HepG2 (cell line): Measurements from ENCODE around the gene PLA1A. TPM values are rescaled to one million over a fixed set of nuclear protein-coding genes. Genes with fewer than 3 reads are reported as not detected.

ENCODE experiments used
- ATAC-seq: fragments of 200-7000 bp; cut with Tn5 transposase; 3 replicates; pipeline ENCODE4 v1.9.1; 2020; ENCODE audit warnings: mild to moderate bottlenecking, moderate library complexity
- BruUV-seq: library from RNA; stranded (reverse); fragments of 400-500 nt; replicated peaks from 2 replicates; lab custom pipeline; 2021; lab: Mats Ljungman, UMichigan
- CTCF ChIA-PET: fragments of 300-600 bp; formaldehyde crosslinking; extraction: SDS; loops from one replicate; lab custom pipeline; 2021; ENCODE audit warnings: low total read pairs, inconsistent platforms, low intra/inter-chr PET ratio; lab: Yijun Ruan, JAX
- POLR2A ChIA-PET: fragments of 350-600 bp; sonication (Branson Sonifier 250); formaldehyde crosslinking; loops from one replicate; lab custom pipeline; 2020; ENCODE audit warnings: antibody characterized with exemption, inconsistent platforms; lab: Yijun Ruan, JAX
- DNase-seq: peaks from one replicate; pipeline ENCODE4 v3.0.0-alpha.2; 2015; ENCODE audit warnings: low spot score
- FAIRE-seq: peaks from 3 replicates; lab custom pipeline; 2011; peaks lifted over from hg19 to GRCh38; lab: Jason Lieb, UNC
- H2AFZ ChIP-seq: one replicate; pipeline ENCODE4 v1.6.1; 2011; ENCODE audit warnings: low read length, inconsistent platforms
- H3K27ac ChIP-seq: fragments of 300-600 bp; 3 replicates; pipeline ENCODE4 v1.8.0; 2011; ENCODE audit warnings: mixed run types, mild to moderate bottlenecking, mixed read lengths, low read length, inconsistent platforms; ENCODE audit not compliant: insufficient read depth; ENCODE audit errors: extremely low read length
- H3K27me3 ChIP-seq, 2 experiments: fragments of 200-600 bp in 1 of 2; 2 replicates in 1 of 2; 3 replicates in 1 of 2; pipeline versions ENCODE4 v1.6.0 to v1.8.0; 2011; ENCODE audit warnings: low read length in 2 of 2, mild to moderate bottlenecking in 2 of 2, moderate library complexity in 2 of 2, inconsistent platforms in 1 of 2; ENCODE audit not compliant: insufficient read depth in 2 of 2, control insufficient read depth in 1 of 2
- H3K36me3 ChIP-seq, 2 experiments: fragments of 200-600 bp in 1 of 2; replicated peaks in 1 of 2; 2 replicates in 1 of 2; 3 replicates in 1 of 2; pipeline versions ENCODE4 v1.5.1 to v1.8.0; 2011; ENCODE audit warnings: low read length in 2 of 2, inconsistent platforms in 1 of 2; ENCODE audit not compliant: insufficient read depth in 2 of 2, control insufficient read depth in 1 of 2
- H3K4me1 ChIP-seq: 2 replicates; pipeline ENCODE4 v1.5.1; 2012; ENCODE audit warnings: low read length, inconsistent platforms; ENCODE audit not compliant: insufficient read depth
- H3K4me2 ChIP-seq: 2 replicates; pipeline ENCODE4 v1.6.0; 2011; ENCODE audit warnings: low read depth, low read length, inconsistent platforms
- H3K4me3 ChIP-seq, 3 experiments: fragments of 200-600 bp in 1 of 3; sonication (generic), shearing (Covaris generic) in 1 of 3; replicated peaks in 1 of 3; 2 replicates each; pipeline ENCODE4 v1.5.1; 2011 to 2016; ENCODE audit warnings: low read length in 3 of 3, inconsistent platforms in 2 of 3, low read depth in 2 of 3, mild to moderate bottlenecking in 2 of 3, control low read depth in 1 of 3, mixed read lengths in 1 of 3; ENCODE audit not compliant: insufficient read depth in 1 of 3
- H3K79me2 ChIP-seq: one replicate; pipeline ENCODE4 v1.6.1; 2011; ENCODE audit warnings: low read length, inconsistent platforms; ENCODE audit not compliant: insufficient read depth
- H3K9ac ChIP-seq: 2 replicates; pipeline ENCODE4 v1.6.0; 2011; ENCODE audit warnings: mild to moderate bottlenecking, low read depth, low read length, inconsistent platforms; ENCODE audit not compliant: insufficient read depth
- H3K9me3 ChIP-seq: 2 replicates; pipeline ENCODE4 v1.5.1; 2012; ENCODE audit warnings: mild to moderate bottlenecking, low read length
- H4K20me1 ChIP-seq: 2 replicates; pipeline ENCODE4 v1.6.0; 2011; ENCODE audit warnings: inconsistent platforms, mild to moderate bottlenecking, low read length, moderate library complexity; ENCODE audit not compliant: insufficient read depth
- ATF5 ChIP-seq: sonication (generic); formaldehyde crosslinking; IDR thresholded peaks from 2 replicates; pipeline ENCODE4 v1.4.0; 2020; ENCODE audit warnings: mild to moderate bottlenecking, low read depth, missing genetic modification reagents
- DDIT3 ChIP-seq: sonication (generic); formaldehyde crosslinking; IDR thresholded peaks from 2 replicates; pipeline ENCODE4 v1.4.0; 2020; ENCODE audit warnings: mild to moderate bottlenecking, missing genetic modification reagents
- MAFG ChIP-seq: sonication (generic); formaldehyde crosslinking; IDR thresholded peaks from 2 replicates; pipeline ENCODE4 v1.5.1; 2020; ENCODE audit warnings: mild to moderate bottlenecking, missing genetic modification reagents
- TCF7L2 ChIP-seq: IDR thresholded peaks from 2 replicates; pipeline ENCODE4 v1.6.1; 2011; ENCODE audit warnings: mild to moderate bottlenecking, low read depth, low read length, moderate library complexity
- TRIM24 ChIP-seq: sonication (generic); formaldehyde crosslinking; IDR thresholded peaks from 2 replicates; pipeline ENCODE4 v1.8.0; 2022; ENCODE audit warnings: mild to moderate bottlenecking, missing genetic modification reagents
- ZKSCAN1 ChIP-seq: fragments of 150-350 bp; IDR thresholded peaks from 2 replicates; pipeline ENCODE4 v1.6.1; 2014; ENCODE audit warnings: low read length
- ZNF317 ChIP-seq: sonication (generic); formaldehyde crosslinking; IDR thresholded peaks from 2 replicates; pipeline ENCODE4 v1.5.0; 2020; ENCODE audit warnings: mild to moderate bottlenecking, missing genetic modification reagents
- WGBS: methylation state at CpG from one replicate; pipeline ENCODE4 v1.1.6; 2017; ENCODE audit warnings: low lambda C conversion rate; 5-methylcytosine and 5-hydroxymethylcytosine counted together
- in situ Hi-C: cut with HindIII; loops from 2 replicates; pipeline ENCODE4 v1.10.0; 2017; ENCODE audit warnings: low pct_unique_long_range_greater_than_20kb; ENCODE audit not compliant: extremely low pct_ligation_motif_present
- intact Hi-C: fragments of 100-400 bp; cut with micrococcal nuclease; formaldehyde crosslinking; loops from one replicate; pipeline ENCODE4 v1.10.0; 2022; ENCODE audit not compliant: unreplicated experiment
- polyA plus RNA-seq, 8 experiments: library from polyadenylated mRNA; depleted of rRNA in 3 of 8; stranded (reverse) in 7 of 8; unstranded in 1 of 8; fragments of >200 nt; fragmentation: Illumina TruSeq in 4 of 8; extraction: Trizol in 4 of 8; gene quantifications; 2 replicates each; pipeline versions ENCODE4 v1.2.1 to v1.2.3, GENCODE V29; 2011 to 2016; ENCODE audit warnings: low read depth in 4 of 8, missing spikeins in 1 of 8, mixed read lengths in 1 of 8; ENCODE audit not compliant: insufficient read depth in 1 of 8
- total RNA-seq, 5 experiments: library from RNA; depleted of rRNA; stranded (reverse); fragments of >200 nt; fragmentation: Illumina TruSeq; extraction: Trizol; gene quantifications; 2 replicates each; pipeline ENCODE4 v1.2.3, GENCODE V29; 2016; ENCODE audit warnings: low read depth in 1 of 5
- TF ChIP-seq, protein P1 (sequence below): sonication (generic); formaldehyde crosslinking; IDR thresholded peaks from 2 replicates; pipeline ENCODE4 v1.5.1; 2020; ENCODE audit warnings: missing genetic modification reagents, mild to moderate bottlenecking, borderline replicate concordance

The PLA1A gene
- total and polyA plus RNA-seq, 2 of the 13 experiments (the other 11 are each of a cell fraction or from before 2014, with no cell fraction given), result 0.11 to 0.18 TPM

- Histone ChIP-seq H3K9ac (no peak overlapping the region), H4K20me1 (no peaks in the 10 kb centered on the region), H3K9me3 (no peaks in the 10 kb centered on the region), H3K4me3 (no peak overlapping the region), H3K27me3 (no peaks in the 10 kb centered on the region), H3K4me1 (peaks cover 19% of the 10 kb centered on the region), H3K36me3 (no peaks in the 10 kb centered on the region), H3K4me2 (no peak overlapping the region), H3K79me2 (no peaks in the 10 kb centered on the region), H2AFZ (no peak overlapping the region), H3K27ac (no peak overlapping the region)
- in situ Hi-C loops, result no loop called here
- no TSS peak for BruUV-seq
- TF ChIP-seq TRIM24 (no peak), ZKSCAN1 (no peak)
- ATAC-seq (no peak), FAIRE-seq (no peak), DNase-seq (no peak)
- ChIA-PET CTCF (no interaction called here), POLR2A (no interaction called here)
- 36% methylated on average over 3 of the region's 3 CpGs for WGBS
- intact Hi-C loops, result no loop called here
Measured at GRCh38 chr3:119649761-119650160, 52.1 kb downstream of the PLA1A start.

- Histone ChIP-seq H3K4me2 (no peak overlapping the region), H3K27me3 (no peaks in the 10 kb centered on the region), H3K4me1 (no peaks in the 10 kb centered on the region), H3K4me3 (no peak overlapping the region), H3K9ac (no peak overlapping the region), H3K36me3 (no peaks in the 10 kb centered on the region), H3K27ac (no peak overlapping the region), H3K9me3 (no peaks in the 10 kb centered on the region), H3K79me2 (no peaks in the 10 kb centered on the region), H4K20me1 (no peaks in the 10 kb centered on the region), H2AFZ (no peak overlapping the region)
- CTCF ChIA-PET, result no interaction called here
- intact Hi-C loops, result no loop called here
- DNase-seq, result no peak
- no peak for TF ChIP-seq MAFG (CRISPR knock-in tag)
- TF ChIP-seq ZNF317 (CRISPR knock-in tag), result peak; percentile 54; the same call in 1 of the 2 replicates
- TF ChIP-seq, protein P1, sequence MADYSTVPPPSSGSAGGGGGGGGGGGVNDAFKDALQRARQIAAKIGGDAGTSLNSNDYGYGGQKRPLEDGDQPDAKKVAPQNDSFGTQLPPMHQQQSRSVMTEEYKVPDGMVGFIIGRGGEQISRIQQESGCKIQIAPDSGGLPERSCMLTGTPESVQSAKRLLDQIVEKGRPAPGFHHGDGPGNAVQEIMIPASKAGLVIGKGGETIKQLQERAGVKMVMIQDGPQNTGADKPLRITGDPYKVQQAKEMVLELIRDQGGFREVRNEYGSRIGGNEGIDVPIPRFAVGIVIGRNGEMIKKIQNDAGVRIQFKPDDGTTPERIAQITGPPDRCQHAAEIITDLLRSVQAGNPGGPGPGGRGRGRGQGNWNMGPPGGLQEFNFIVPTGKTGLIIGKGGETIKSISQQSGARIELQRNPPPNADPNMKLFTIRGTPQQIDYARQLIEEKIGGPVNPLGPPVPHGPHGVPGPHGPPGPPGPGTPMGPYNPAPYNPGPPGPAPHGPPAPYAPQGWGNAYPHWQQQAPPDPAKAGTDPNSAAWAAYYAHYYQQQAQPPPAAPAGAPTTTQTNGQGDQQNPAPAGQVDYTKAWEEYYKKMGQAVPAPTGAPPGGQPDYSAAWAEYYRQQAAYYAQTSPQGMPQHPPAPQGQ (CRISPR knock-in tag), result no peak
- TF ChIP-seq ATF5, result no peak
- no peak for TF ChIP-seq DDIT3 (CRISPR knock-in tag)
- no peak for TF ChIP-seq TCF7L2
- WGBS, result 60% methylated on average over 7 of the region's 7 CpGs
- no peak for FAIRE-seq
- no peak for ATAC-seq
- POLR2A ChIA-PET, result no interaction called here
- in situ Hi-C loops, result no loop called here
- BruUV-seq, result no TSS peak
Measured at GRCh38 chr3:119652306-119653033, 54.8 kb downstream of the PLA1A start.
